ENCODE measurements around the gene PLB1. TPM values are rescaled to one million over a fixed set of nuclear protein-coding genes. Genes with fewer than 3 reads are reported as not detected.

Gene PLB1
- total RNA-seq, 1 donor from 2014 or later, result 2.5 TPM

- H3K36me3 ChIP-seq, result no peaks in the 10 kb centered on the region
- no peak for DNase-seq (ENCODE audit: extremely low spot score in 2 of 2)
- TF ChIP-seq POLR2AphosphoS5 (IDR thresholded peaks at IDR 0.05; ENCODE audit: insufficient read depth in 1 of 2, low read depth in 1 of 2), result no peak
- TF ChIP-seq CTCF (IDR thresholded peaks at IDR 0.05), result no peak
- TF ChIP-seq POLR2A (IDR thresholded peaks at IDR 0.05), result no peak
- intact Hi-C loops (cut with DNase I), result no loop called here
- H3K4me1 ChIP-seq, result peaks cover 25% of the 10 kb centered on the region
- no peaks in the 10 kb centered on the region for H3K9me3 ChIP-seq
- H3K27me3 ChIP-seq, result no peaks in the 10 kb centered on the region
- no peak overlapping the region for H3K27ac ChIP-seq
- H3K4me3 ChIP-seq, result no peak overlapping the region
Measured at GRCh38 chr2:28687640-28688385, 192.0 kb downstream of the PLB1 start.

GRCh38 chr2:28688818-28689217 is 193.0 kb downstream of the PLB1 start:
- no peaks in the 10 kb centered on the region for H3K27me3 ChIP-seq
- H3K4me3 ChIP-seq, result no peak overlapping the region
- no peaks in the 10 kb centered on the region for H3K9me3 ChIP-seq
- H3K36me3 ChIP-seq, result no peaks in the 10 kb centered on the region
- peaks cover 15% of the 10 kb centered on the region for H3K4me1 ChIP-seq
- no peak for DNase-seq (ENCODE audit: extremely low spot score in 2 of 2)
- intact Hi-C loops (cut with DNase I), result no loop called here
- TF ChIP-seq POLR2A (IDR thresholded peaks at IDR 0.05) (no peak), POLR2AphosphoS5 (IDR thresholded peaks at IDR 0.05; ENCODE audit: insufficient read depth in 1 of 2, low read depth in 1 of 2) (no peak), CTCF (IDR thresholded peaks at IDR 0.05) (no peak)
- H3K27ac ChIP-seq, result no peak overlapping the region

GRCh38 chr2:28689771-28690170 is 193.9 kb downstream of the PLB1 start:
- no peak overlapping the region for H3K4me3 ChIP-seq
- TF ChIP-seq CTCF (IDR thresholded peaks at IDR 0.05) (no peak), POLR2A (IDR thresholded peaks at IDR 0.05) (no peak), POLR2AphosphoS5 (IDR thresholded peaks at IDR 0.05; ENCODE audit: insufficient read depth in 1 of 2, low read depth in 1 of 2) (no peak)
- no peaks in the 10 kb centered on the region for H3K9me3 ChIP-seq
- DNase-seq (ENCODE audit: extremely low spot score in 2 of 2), result no peak
- peaks cover 11% of the 10 kb centered on the region for H3K4me1 ChIP-seq
- no peaks in the 10 kb centered on the region for H3K36me3 ChIP-seq
- no peak overlapping the region for H3K27ac ChIP-seq
- no peaks in the 10 kb centered on the region for H3K27me3 ChIP-seq
- intact Hi-C loops (cut with DNase I), result no loop called here

GRCh38 chr2:28692411-28692810 is 196.6 kb downstream of the PLB1 start:
- no peak for TF ChIP-seq CTCF (IDR thresholded peaks at IDR 0.05)
- no peak for TF ChIP-seq POLR2AphosphoS5 (IDR thresholded peaks at IDR 0.05; ENCODE audit: insufficient read depth in 1 of 2, low read depth in 1 of 2)
- no peak for TF ChIP-seq POLR2A (IDR thresholded peaks at IDR 0.05)
- intact Hi-C loops (cut with DNase I), result no loop called here
- no peak overlapping the region for H3K27ac ChIP-seq

GRCh38 chr2:28693223-28693622 is 197.4 kb downstream of the PLB1 start:
- intact Hi-C loops (cut with DNase I), result no loop called here
- Histone ChIP-seq H3K36me3 (no peaks in the 10 kb centered on the region), H3K27ac (no peak overlapping the region)

More at GRCh38 chr2:28692411-28692810, 196.6 kb downstream of the PLB1 start:
- no peaks in the 10 kb centered on the region for H3K9me3 ChIP-seq
- no peak overlapping the region for H3K4me3 ChIP-seq
- no peak for DNase-seq (ENCODE audit: extremely low spot score in 2 of 2)
- H3K4me1 ChIP-seq, result peaks cover 11% of the 10 kb centered on the region
- no peaks in the 10 kb centered on the region for H3K36me3 ChIP-seq
- no peaks in the 10 kb centered on the region for H3K27me3 ChIP-seq

More at GRCh38 chr2:28693223-28693622, 197.4 kb downstream of the PLB1 start:
- Histone ChIP-seq H3K27me3 (no peaks in the 10 kb centered on the region), H3K9me3 (no peaks in the 10 kb centered on the region), H3K4me3 (no peak overlapping the region), H3K4me1 (peaks cover 11% of the 10 kb centered on the region)
- no peak for DNase-seq (ENCODE audit: extremely low spot score in 2 of 2)
- TF ChIP-seq CTCF (IDR thresholded peaks at IDR 0.05), result no peak
- no peak for TF ChIP-seq POLR2AphosphoS5 (IDR thresholded peaks at IDR 0.05; ENCODE audit: insufficient read depth in 1 of 2, low read depth in 1 of 2)
- TF ChIP-seq POLR2A (IDR thresholded peaks at IDR 0.05), result no peak
